IMR-90 (cell line): ENCODE results near the gene CFAP90. TPM values are rescaled to one million over a fixed set of nuclear protein-coding genes. Genes with fewer than 3 reads are reported as not detected.
A peak's percentile ranks its signal among the peaks of the same experiment; 100 is the strongest.

ENCODE experiments used
- ATAC-seq: fragments of 200-7000 bp; cut with Tn5 transposase; 2 replicates; pipeline ENCODE4 v1.9.1; 2020; ENCODE audit warnings: low read depth, mild to moderate bottlenecking, moderate library complexity
- BruUV-seq: library from RNA; stranded (reverse); fragments of 400-500 nt; replicated peaks from 2 replicates; lab custom pipeline; 2021; lab: Mats Ljungman, UMichigan
- CTCF ChIA-PET: fragments of 300-600 bp; formaldehyde crosslinking; extraction: SDS; loops from one replicate; lab custom pipeline; 2021; ENCODE audit warnings: antibody characterized with exemption; lab: Yijun Ruan, JAX
- POLR2A ChIA-PET: fragments of 300-600 bp; sonication (Branson Sonifier 250); formaldehyde crosslinking; loops from one replicate; lab custom pipeline; 2022; ENCODE audit warnings: antibody characterized with exemption; ENCODE audit not compliant: unreplicated experiment; lab: Charles Lee
- DNase-seq: peaks from one replicate; pipeline ENCODE4 v3.0.0; 2013
- H2AFZ ChIP-seq: replicated peaks from 2 replicates; pipeline ENCODE3; 2013; ENCODE audit warnings: low read length, mild to moderate bottlenecking; ENCODE audit not compliant: poor library complexity
- H2AK5ac ChIP-seq: 2 replicates; pipeline ENCODE4 v1.6.1; 2013; ENCODE audit warnings: low read depth, low read length, inconsistent platforms
- H2AK9ac ChIP-seq: replicated peaks from 2 replicates; pipeline ENCODE3; 2013; ENCODE audit warnings: mild to moderate bottlenecking, low read depth, low read length, moderate library complexity; ENCODE audit not compliant: poor library complexity
- H2BK120ac ChIP-seq: 2 replicates; pipeline ENCODE4 v1.6.1; 2013; ENCODE audit warnings: low read depth, low read length, inconsistent platforms
- H2BK15ac ChIP-seq: 3 replicates; pipeline ENCODE4 v1.6.1; 2013; ENCODE audit warnings: low read depth, low read length, inconsistent platforms
- H2BK20ac ChIP-seq: 2 replicates; pipeline ENCODE4 v1.6.1; 2013; ENCODE audit warnings: low read depth, mild to moderate bottlenecking, inconsistent platforms, low read length, moderate library complexity
- H2BK5ac ChIP-seq: 2 replicates; pipeline ENCODE4 v1.6.1; 2013; ENCODE audit warnings: mild to moderate bottlenecking, low read depth, low read length, inconsistent platforms; ENCODE audit not compliant: poor library complexity, severe bottlenecking
- H3K14ac ChIP-seq: replicated peaks from 2 replicates; pipeline ENCODE4 v1.6.1; 2013; ENCODE audit warnings: low read depth, low read length, inconsistent platforms
- H3K18ac ChIP-seq: 2 replicates; pipeline ENCODE4 v1.6.1; 2013; ENCODE audit warnings: low read depth, low read length, control low read depth
- H3K23ac ChIP-seq: 2 replicates; pipeline ENCODE4 v1.6.1; 2013; ENCODE audit warnings: low read depth, low read length, inconsistent platforms
- H3K27ac ChIP-seq: 2 replicates; pipeline ENCODE4 v1.5.1; 2013; ENCODE audit warnings: mild to moderate bottlenecking, control low read depth, low read length; ENCODE audit not compliant: insufficient read depth
- H3K27me3 ChIP-seq: 2 replicates; pipeline ENCODE4 v1.6.1; 2013; ENCODE audit warnings: low read length; ENCODE audit not compliant: control insufficient read depth, insufficient read depth
- H3K36me3 ChIP-seq: 2 replicates; pipeline ENCODE4 v1.6.1; 2013; ENCODE audit warnings: low read length, mixed read lengths; ENCODE audit not compliant: control insufficient read depth, insufficient read depth
- H3K4ac ChIP-seq: 2 replicates; pipeline ENCODE4 v1.6.1; 2013; ENCODE audit warnings: low read depth, low read length, inconsistent platforms
- H3K4me1 ChIP-seq: 2 replicates; pipeline ENCODE4 v1.6.1; 2013; ENCODE audit warnings: low read length, mixed read lengths; ENCODE audit not compliant: control insufficient read depth, insufficient read depth
- H3K4me2 ChIP-seq: 2 replicates; pipeline ENCODE4 v1.6.1; 2013; ENCODE audit warnings: low read depth, mild to moderate bottlenecking, control low read depth, low read length, moderate library complexity
- H3K4me3 ChIP-seq: 2 replicates; pipeline ENCODE4 v1.5.1; 2013; ENCODE audit warnings: low read depth, mild to moderate bottlenecking, control low read depth, low read length, moderate library complexity; ENCODE audit not compliant: insufficient read depth
- H3K56ac ChIP-seq: 2 replicates; pipeline ENCODE4 v1.6.1; 2013; ENCODE audit warnings: low read length, inconsistent platforms; ENCODE audit not compliant: insufficient read depth; ENCODE audit errors: extremely low read depth
- H3K79me1 ChIP-seq, 2 experiments: 2 replicates each; pipeline ENCODE4 v1.6.1; 2013; ENCODE audit warnings: low read length in 2 of 2, inconsistent platforms in 1 of 2, low read depth in 1 of 2
- H3K9ac ChIP-seq: 2 replicates; pipeline ENCODE4 v1.6.1; 2013; ENCODE audit warnings: low read depth, low read length, control low read depth
- H3K9me1 ChIP-seq: 2 replicates; pipeline ENCODE4 v1.6.1; 2013; ENCODE audit warnings: low read length, inconsistent platforms; ENCODE audit not compliant: insufficient read depth
- H3K9me3 ChIP-seq: 2 replicates; pipeline ENCODE4 v1.6.1; 2013; ENCODE audit warnings: low read length; ENCODE audit not compliant: control insufficient read depth, insufficient read depth
- H4K20me1 ChIP-seq: 2 replicates; pipeline ENCODE4 v1.6.1; 2013; ENCODE audit warnings: low read length, inconsistent platforms; ENCODE audit not compliant: insufficient read depth
- H4K5ac ChIP-seq: 2 replicates; pipeline ENCODE4 v1.6.1; 2013; ENCODE audit warnings: mild to moderate bottlenecking, low read depth, low read length, control low read depth
- H4K8ac ChIP-seq, 2 experiments: 2 replicates each; pipeline ENCODE4 v1.6.1; 2013; ENCODE audit warnings: low read depth in 2 of 2, low read length in 2 of 2, control low read depth in 1 of 2, inconsistent platforms in 1 of 2
- H4K91ac ChIP-seq: 2 replicates; pipeline ENCODE4 v1.6.1; 2013; ENCODE audit warnings: low read depth, low read length, inconsistent platforms; ENCODE audit not compliant: insufficient read depth
- CEBPB ChIP-seq: IDR thresholded peaks from 2 replicates; pipeline ENCODE4 v1.6.1; 2012; ENCODE audit warnings: low read depth, low read length, improper control_type of control experiment
- CHD1 ChIP-seq: IDR thresholded peaks from 2 replicates; pipeline ENCODE4 v1.6.1; 2012; ENCODE audit warnings: low read depth, low read length, improper control_type of control experiment
- ELK1 ChIP-seq: fragments of 150-350 bp; IDR thresholded peaks from 2 replicates; pipeline ENCODE4 v1.6.1; 2016; ENCODE audit warnings: low read depth, mild to moderate bottlenecking, low read length, moderate library complexity, borderline replicate concordance
- MAZ ChIP-seq: IDR thresholded peaks from 2 replicates; pipeline ENCODE4 v1.6.1; 2012; ENCODE audit warnings: low read depth, mild to moderate bottlenecking, low read length, improper control_type of control experiment, moderate library complexity, borderline replicate concordance
- MXI1 ChIP-seq: IDR thresholded peaks from 2 replicates; pipeline ENCODE4 v1.6.1; 2012; ENCODE audit warnings: low read depth, mild to moderate bottlenecking, low read length, moderate library complexity, borderline replicate concordance
- RCOR1 ChIP-seq: IDR thresholded peaks from 2 replicates; pipeline ENCODE4 v1.6.1; 2012; ENCODE audit warnings: mild to moderate bottlenecking, low read length, improper control_type of control experiment; ENCODE audit not compliant: insufficient replicate concordance
- RFX5 ChIP-seq: IDR thresholded peaks from 2 replicates; pipeline ENCODE4 v1.8.0; 2012; ENCODE audit warnings: low read depth, mild to moderate bottlenecking, low read length, moderate library complexity
- SMC3 ChIP-seq: fragments of 150-350 bp; IDR thresholded peaks from 2 replicates; pipeline ENCODE4 v1.6.1; 2016; ENCODE audit warnings: low read depth, mild to moderate bottlenecking, antibody characterized with exemption, low read length, moderate library complexity
- USF2 ChIP-seq: fragments of 150-350 bp; IDR thresholded peaks from 2 replicates; pipeline ENCODE4 v1.6.1; 2017; ENCODE audit warnings: mild to moderate bottlenecking, antibody characterized with exemption, low read length, low read depth
- WGBS, 2 experiments: methylation state at CpG; one replicate each; pipeline versions ENCODE4 v1.1.5 to v1.1.7; 2013; ENCODE audit warnings: missing lambda C conversion rate in 2 of 2; ENCODE audit not compliant: insufficient read length in 1 of 2; ENCODE audit errors: extremely low coverage in 2 of 2; 5-methylcytosine and 5-hydroxymethylcytosine counted together
- dilution Hi-C: fragments of 300-500 bp; cut with HindIII; formaldehyde crosslinking; loops from one replicate; pipeline ENCODE4 v1.14.3; 2018; ENCODE audit warnings: low sequenced_read_pairs; ENCODE audit not compliant: unreplicated experiment
- in situ Hi-C: fragments of 300-500 bp; cut with MboI; formaldehyde crosslinking; loops from 3 replicates; pipeline ENCODE4 v1.14.3; 2019; ENCODE audit warnings: low sequenced_read_pairs, inconsistent platforms, mixed read lengths
- intact Hi-C: fragments of 100-400 bp; cut with micrococcal nuclease; formaldehyde crosslinking; loops from 2 replicates; pipeline ENCODE4 v1.10.0; 2022
- polyA plus RNA-seq, 3 experiments: library from polyadenylated mRNA; depleted of rRNA; stranded (reverse); fragments of >200 nt; gene quantifications; 2 replicates each; pipeline ENCODE4 v1.2.3, GENCODE V29; 2012; ENCODE audit warnings: low replicate concordance in 1 of 3
- total RNA-seq: library from RNA; depleted of rRNA; stranded (reverse); fragments of >200 nt; gene quantifications from 2 replicates; pipeline ENCODE4 v1.2.3, GENCODE V29; 2012
- TF ChIP-seq, protein P1 (sequence below): conservative IDR thresholded peaks from 2 replicates; pipeline ENCODE4 v1.5.1; 2012; ENCODE audit warnings: mild to moderate bottlenecking, low read depth, low read length, improper control_type of control experiment

Gene CFAP90
- total and polyA plus RNA-seq, 2 of the 4 experiments (the other 2 are of a cell fraction): 0.09 TPM; not detected in 1

- Histone ChIP-seq H3K18ac (no peak overlapping the region), H2BK120ac (no peak overlapping the region), H3K4me2 (no peak overlapping the region), H3K36me3 (no peaks in the 10 kb centered on the region), H2BK20ac (no peak overlapping the region), H3K27ac (no peak overlapping the region), H4K5ac (no peak overlapping the region), H3K14ac (no peak overlapping the region), H2AK5ac (no peak overlapping the region), H2AK9ac (no peak overlapping the region), H4K91ac (no peak overlapping the region), H3K4me3 (no peak overlapping the region), H4K8ac (no peak overlapping the region), H3K4me1 (no peaks in the 10 kb centered on the region), H2AFZ (no peak overlapping the region), H3K4ac (no peak overlapping the region), H2BK15ac (no peak overlapping the region), H3K56ac (no peak overlapping the region), H2BK5ac (no peak overlapping the region), H3K9me1 (no peaks in the 10 kb centered on the region), H4K20me1 (no peaks in the 10 kb centered on the region), H3K23ac (no peak overlapping the region), H3K9me3 (no peaks in the 10 kb centered on the region), H3K27me3 (no peaks in the 10 kb centered on the region), H3K79me1 (no peaks in the 10 kb centered on the region), H3K9ac (no peak overlapping the region)
- dilution Hi-C loops (no loop called here), intact Hi-C loops (no loop called here), in situ Hi-C loops (no loop called here)
- TF ChIP-seq SMC3: 0 out of 2 replicates have a peak, but pooled peaks have one; percentile 5
- no peak for TF ChIP-seq USF2
- no peak for TF ChIP-seq CHD1
- TF ChIP-seq RCOR1: no peak
- TF ChIP-seq MAZ: no peak
- TF ChIP-seq, protein P1, sequence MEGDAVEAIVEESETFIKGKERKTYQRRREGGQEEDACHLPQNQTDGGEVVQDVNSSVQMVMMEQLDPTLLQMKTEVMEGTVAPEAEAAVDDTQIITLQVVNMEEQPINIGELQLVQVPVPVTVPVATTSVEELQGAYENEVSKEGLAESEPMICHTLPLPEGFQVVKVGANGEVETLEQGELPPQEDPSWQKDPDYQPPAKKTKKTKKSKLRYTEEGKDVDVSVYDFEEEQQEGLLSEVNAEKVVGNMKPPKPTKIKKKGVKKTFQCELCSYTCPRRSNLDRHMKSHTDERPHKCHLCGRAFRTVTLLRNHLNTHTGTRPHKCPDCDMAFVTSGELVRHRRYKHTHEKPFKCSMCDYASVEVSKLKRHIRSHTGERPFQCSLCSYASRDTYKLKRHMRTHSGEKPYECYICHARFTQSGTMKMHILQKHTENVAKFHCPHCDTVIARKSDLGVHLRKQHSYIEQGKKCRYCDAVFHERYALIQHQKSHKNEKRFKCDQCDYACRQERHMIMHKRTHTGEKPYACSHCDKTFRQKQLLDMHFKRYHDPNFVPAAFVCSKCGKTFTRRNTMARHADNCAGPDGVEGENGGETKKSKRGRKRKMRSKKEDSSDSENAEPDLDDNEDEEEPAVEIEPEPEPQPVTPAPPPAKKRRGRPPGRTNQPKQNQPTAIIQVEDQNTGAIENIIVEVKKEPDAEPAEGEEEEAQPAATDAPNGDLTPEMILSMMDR: 0 out of 2 replicates have a peak, but pooled peaks have one; percentile 16
- TF ChIP-seq CEBPB: no peak
- no peak for TF ChIP-seq RFX5
- TF ChIP-seq ELK1: no peak
- no peak for TF ChIP-seq MXI1
- ChIA-PET CTCF (no interaction called here), POLR2A (no interaction called here)
- no TSS peak for BruUV-seq
- DNase-seq: peak; percentile 2
- ATAC-seq: no peak
- no CpG with 5 or more reads among the region's 2 CpGs for WGBS, 2 experiments
Measured at GRCh38 chr5:7805379-7805778, 45.6 kb downstream of the CFAP90 start.
